Karpas-422 (cell line): ENCODE measurements around the gene ASXL2. TPM values are rescaled to one million over a fixed set of nuclear protein-coding genes. Genes with fewer than 3 reads are reported as not detected.

ENCODE experiments used
- DNase-seq: peaks from one replicate; pipeline ENCODE4 v3.0.0-alpha.2; 2015
- H2AFZ ChIP-seq: fragments of 200-600 bp; sonication (generic); 2 replicates; pipeline ENCODE4 v1.6.1; 2014; ENCODE audit warnings: antibody characterized with exemption, low read length, mixed read lengths
- H3K27ac ChIP-seq: fragments of 200-600 bp; sonication (generic); 2 replicates; pipeline ENCODE4 v1.5.1; 2014; ENCODE audit warnings: mild to moderate bottlenecking, low read length, moderate library complexity
- H3K27me3 ChIP-seq: fragments of 200-600 bp; sonication (generic); 2 replicates; pipeline ENCODE4 v1.6.1; 2014; ENCODE audit warnings: low read length, mixed read lengths
- H3K36me3 ChIP-seq: fragments of 200-600 bp; sonication (generic); 2 replicates; pipeline ENCODE4 v1.6.1; 2014; ENCODE audit warnings: low read length, mixed read lengths; ENCODE audit not compliant: insufficient read depth
- H3K4me1 ChIP-seq: fragments of 200-600 bp; sonication (generic); 2 replicates; pipeline ENCODE4 v1.6.1; 2014; ENCODE audit warnings: mild to moderate bottlenecking, low read length, mixed read lengths
- H3K4me2 ChIP-seq: fragments of 200-600 bp; sonication (generic); 2 replicates; pipeline ENCODE4 v1.6.1; 2014; ENCODE audit warnings: low read length, low read depth, mild to moderate bottlenecking; ENCODE audit not compliant: poor library complexity, severe bottlenecking
- H3K4me3 ChIP-seq: fragments of 200-600 bp; sonication (generic); 2 replicates; pipeline ENCODE4 v1.5.1; 2014; ENCODE audit warnings: mild to moderate bottlenecking, antibody characterized with exemption, low read length, mixed read lengths
- H3K79me2 ChIP-seq: fragments of 200-600 bp; sonication (generic); 2 replicates; pipeline ENCODE4 v1.6.1; 2014; ENCODE audit warnings: mild to moderate bottlenecking, low read length, mixed read lengths
- H3K9ac ChIP-seq: fragments of 200-600 bp; sonication (generic); 2 replicates; pipeline ENCODE4 v1.6.0; 2014; ENCODE audit warnings: low read length
- H3K9me2 ChIP-seq: fragments of 200-600 bp; sonication (generic), shearing (Covaris generic); replicated peaks from 2 replicates; pipeline ENCODE4 v1.6.0; 2014; ENCODE audit warnings: mild to moderate bottlenecking, low read length, moderate library complexity; ENCODE audit not compliant: insufficient read depth
- H3K9me3 ChIP-seq: fragments of 300-700, 200-600 bp; sonication (generic); 2 replicates; pipeline ENCODE4 v1.6.1; 2014; ENCODE audit warnings: low read length, mixed read lengths
- H4K20me1 ChIP-seq: fragments of 200-600 bp; sonication (generic); 2 replicates; pipeline ENCODE4 v1.6.1; 2014; ENCODE audit warnings: mild to moderate bottlenecking, antibody characterized with exemption, low read length, low read depth; ENCODE audit not compliant: insufficient read depth
- total RNA-seq: library from RNA; depleted of rRNA; stranded (reverse); fragments of >200 nt; shearing (Covaris generic); gene quantifications from 2 replicates; pipeline ENCODE4 v1.2.3, GENCODE V29; 2014; ENCODE audit warnings: low replicate concordance

Gene ASXL2
- total RNA-seq, 1 experiment from 2014 or later, result 17.6 TPM

GRCh38 chr2:25824718-25825117 is 53.6 kb downstream of the ASXL2 start:
- Histone ChIP-seq H4K20me1 (no peaks in the 10 kb centered on the region), H2AFZ (no peak overlapping the region), H3K36me3 (no peaks in the 10 kb centered on the region), H3K9me2 (no peaks in the 10 kb centered on the region), H3K4me3 (peak overlapping the region; percentile 20), H3K9ac (peak overlapping the region; percentile 18), H3K27me3 (no peaks in the 10 kb centered on the region), H3K79me2 (peaks cover 90% of the 10 kb centered on the region), H3K9me3 (no peaks in the 10 kb centered on the region), H3K27ac (peak overlapping the region; percentile 54), H3K4me2 (peak overlapping the region; percentile 72), H3K4me1 (peaks cover 42% of the 10 kb centered on the region)
- no peak for DNase-seq

- no peaks in the 10 kb centered on the region for H4K20me1 ChIP-seq
- no peaks in the 10 kb centered on the region for H3K9me2 ChIP-seq
- peak overlapping the region; percentile 54 for H3K27ac ChIP-seq
These were observed 54.1 kb downstream of the ASXL2 start for GRCh38 chr2:25824216-25824615.

GRCh38 chr2:25822190-25823117 is 55.8 kb downstream of the ASXL2 start:
- H4K20me1 ChIP-seq, result no peaks in the 10 kb centered on the region
- H3K4me1 ChIP-seq, result peaks cover 42% of the 10 kb centered on the region
- DNase-seq, result peak; percentile 83
- H2AFZ ChIP-seq, result no peak overlapping the region
- H3K9me3 ChIP-seq, result no peaks in the 10 kb centered on the region
- no peaks in the 10 kb centered on the region for H3K36me3 ChIP-seq
- peak overlapping the region; percentile 53 for H3K4me3 ChIP-seq
- H3K9ac ChIP-seq, result peak overlapping the region; percentile 56
- peaks cover 95% of the 10 kb centered on the region for H3K79me2 ChIP-seq
- no peaks in the 10 kb centered on the region for H3K9me2 ChIP-seq
- no peaks in the 10 kb centered on the region for H3K27me3 ChIP-seq
- peak overlapping the region; percentile 72 for H3K4me2 ChIP-seq
- H3K27ac ChIP-seq, result peak overlapping the region; percentile 54

More at GRCh38 chr2:25824216-25824615, 54.1 kb downstream of the ASXL2 start:
- Histone ChIP-seq H3K27me3 (no peaks in the 10 kb centered on the region), H3K36me3 (no peaks in the 10 kb centered on the region), H3K4me2 (peak overlapping the region; percentile 72), H3K79me2 (peaks cover 90% of the 10 kb centered on the region), H3K4me1 (peaks cover 42% of the 10 kb centered on the region), H3K9me3 (no peaks in the 10 kb centered on the region), H3K4me3 (peak overlapping the region; percentile 20), H3K9ac (peak overlapping the region; percentile 18), H2AFZ (no peak overlapping the region)
- no peak for DNase-seq

DNA sequence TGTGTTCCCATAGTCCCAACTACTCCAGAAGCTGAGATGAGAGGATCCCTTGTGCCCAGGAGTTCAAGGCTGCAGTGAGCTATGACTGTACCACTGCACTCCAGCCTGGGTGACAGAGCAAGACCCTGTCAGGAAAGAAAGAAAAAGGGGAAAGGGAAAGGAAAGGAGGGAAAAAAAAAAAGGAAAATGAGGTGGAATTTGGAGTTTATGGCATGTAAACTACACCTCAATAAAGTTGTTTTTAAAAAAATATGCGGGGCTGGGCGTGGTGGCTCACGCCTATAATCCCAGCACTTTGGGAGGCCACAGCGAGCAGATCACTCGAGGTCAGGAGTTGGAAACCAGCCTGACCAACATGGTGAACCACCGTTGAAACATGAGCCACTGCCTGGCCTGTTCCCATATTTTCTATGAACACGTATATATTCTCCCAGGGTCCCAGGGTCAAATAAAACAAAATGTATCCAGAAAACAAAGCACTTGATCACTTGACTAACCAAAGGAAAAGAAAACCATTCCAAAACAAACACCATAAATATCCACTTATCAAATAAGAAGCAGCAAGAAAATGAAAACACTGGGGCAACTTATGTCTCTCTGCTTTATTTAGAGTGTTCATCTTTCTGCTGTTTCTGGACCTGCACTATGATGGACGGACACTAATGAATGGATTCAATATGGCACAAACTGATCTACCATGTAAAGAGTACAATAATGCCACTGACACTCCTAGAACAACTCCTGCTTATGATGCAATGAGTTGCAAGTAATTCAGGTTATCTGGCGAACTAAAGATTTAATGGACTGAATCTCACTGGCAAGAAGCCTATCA is 56.8 kb downstream of the ASXL2 start:
- peak overlapping the region; percentile 72 for H3K4me2 ChIP-seq

GRCh38 chr2:25819597-25820039 is 58.7 kb downstream of the ASXL2 start:
- DNase-seq, result no peak
- no peaks in the 10 kb centered on the region for H3K9me2 ChIP-seq
- peaks cover 96% of the 10 kb centered on the region for H3K79me2 ChIP-seq

More for the DNA sequence above, 56.8 kb downstream of the ASXL2 start:
- Histone ChIP-seq H3K9ac (peak overlapping the region; percentile 56), H3K27ac (peak overlapping the region; percentile 54), H3K79me2 (peaks cover 97% of the 10 kb centered on the region), H3K9me2 (no peaks in the 10 kb centered on the region), H4K20me1 (no peaks in the 10 kb centered on the region), H2AFZ (no peak overlapping the region), H3K36me3 (no peaks in the 10 kb centered on the region), H3K4me3 (peak overlapping the region; percentile 53; the same call in 1 of the 2 replicates), H3K27me3 (no peaks in the 10 kb centered on the region), H3K9me3 (no peaks in the 10 kb centered on the region), H3K4me1 (peaks cover 42% of the 10 kb centered on the region)
- no peak for DNase-seq

DNA sequence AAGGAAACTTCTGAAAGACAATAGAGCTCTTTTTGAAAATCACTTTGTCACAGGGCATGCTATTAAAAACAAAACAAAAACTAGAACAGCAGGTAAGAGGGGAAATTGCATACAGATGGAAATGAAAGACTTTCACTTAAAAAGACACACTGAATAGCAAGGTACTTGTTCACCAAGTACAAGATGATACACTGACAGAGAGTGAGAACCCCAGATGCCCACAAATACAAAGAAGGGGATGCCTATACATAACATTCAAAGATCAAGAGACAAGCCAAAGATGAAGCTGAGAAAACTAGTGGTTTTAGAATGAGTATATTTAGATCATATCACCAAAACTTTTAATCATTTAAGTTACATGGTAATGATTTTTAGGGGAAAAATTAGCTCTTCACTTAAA is 60.7 kb downstream of the ASXL2 start:
- Histone ChIP-seq H3K27ac (no peak overlapping the region), H3K4me2 (no peak overlapping the region), H3K9me2 (no peaks in the 10 kb centered on the region), H4K20me1 (no peaks in the 10 kb centered on the region), H3K9ac (no peak overlapping the region), H3K27me3 (no peaks in the 10 kb centered on the region), H3K36me3 (no peaks in the 10 kb centered on the region), H3K9me3 (no peaks in the 10 kb centered on the region), H2AFZ (no peak overlapping the region), H3K79me2 (peaks cover 96% of the 10 kb centered on the region), H3K4me3 (no peak overlapping the region), H3K4me1 (peaks cover 8% of the 10 kb centered on the region)
- no peak for DNase-seq

More at GRCh38 chr2:25819597-25820039, 58.7 kb downstream of the ASXL2 start:
- H3K27ac ChIP-seq, result 0 out of 2 replicates have a peak overlapping the region, but pooled peaks have one; percentile 9
- no peaks in the 10 kb centered on the region for H4K20me1 ChIP-seq
- H3K9ac ChIP-seq, result no peak overlapping the region
- no peak overlapping the region for H3K4me2 ChIP-seq
- H3K9me3 ChIP-seq, result no peaks in the 10 kb centered on the region
- no peaks in the 10 kb centered on the region for H3K36me3 ChIP-seq
- no peak overlapping the region for H3K4me3 ChIP-seq
- no peaks in the 10 kb centered on the region for H3K27me3 ChIP-seq
- H2AFZ ChIP-seq, result no peak overlapping the region
- peaks cover 28% of the 10 kb centered on the region for H3K4me1 ChIP-seq

- Histone ChIP-seq H3K4me3 (no peak overlapping the region), H3K27ac (no peak overlapping the region), H3K4me1 (peaks cover 3% of the 10 kb centered on the region), H3K27me3 (no peaks in the 10 kb centered on the region), H3K9me3 (no peaks in the 10 kb centered on the region), H3K4me2 (no peak overlapping the region), H3K9me2 (no peaks in the 10 kb centered on the region), H3K79me2 (peaks cover 96% of the 10 kb centered on the region), H3K9ac (no peak overlapping the region), H4K20me1 (no peaks in the 10 kb centered on the region), H3K36me3 (no peaks in the 10 kb centered on the region), H2AFZ (no peak overlapping the region)
- DNase-seq, result no peak
These were observed 61.3 kb downstream of the ASXL2 start for GRCh38 chr2:25817006-25817405.

DNA sequence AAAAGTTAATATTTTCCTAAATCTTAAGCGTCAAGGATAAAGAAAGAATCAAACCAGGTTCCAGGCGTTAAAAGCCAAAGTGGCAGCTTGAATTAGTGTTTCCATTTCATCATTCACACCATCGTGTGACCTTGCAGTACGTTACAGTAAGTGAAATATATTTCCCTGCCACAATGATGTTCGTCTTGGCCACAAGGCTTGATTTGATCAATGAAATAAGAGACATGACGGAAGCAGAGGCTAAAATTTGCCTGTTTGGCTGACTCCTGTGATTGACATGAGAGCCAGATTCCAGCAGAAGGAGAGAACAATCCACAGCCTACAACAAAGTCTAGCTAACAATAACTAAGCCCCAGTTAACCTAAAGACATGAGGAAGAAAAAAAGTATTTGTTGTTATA is 62.0 kb downstream of the ASXL2 start:
- Histone ChIP-seq H4K20me1 (no peaks in the 10 kb centered on the region), H3K27me3 (no peaks in the 10 kb centered on the region), H3K9ac (no peak overlapping the region), H3K79me2 (peaks cover 94% of the 10 kb centered on the region), H3K4me3 (no peak overlapping the region), H3K4me2 (no peak overlapping the region), H3K4me1 (no peaks in the 10 kb centered on the region), H3K9me2 (no peaks in the 10 kb centered on the region), H3K9me3 (no peaks in the 10 kb centered on the region), H3K27ac (no peak overlapping the region), H3K36me3 (no peaks in the 10 kb centered on the region), H2AFZ (no peak overlapping the region)
- DNase-seq, result no peak
